GM18951 (cell line): Measurements from ENCODE around the gene CEACAM19.
"Not testable (repeated sequence)": the region's sequence is repeated elsewhere in the genome, so short reads cannot be mapped to it uniquely, and the experiment has no call there.

Source experiments
- POLR2A ChIP-seq: IDR thresholded peaks from 4 replicates; pipeline ENCODE4 v1.6.1; 2011; ENCODE audit warnings: mild to moderate bottlenecking; ENCODE audit not compliant: insufficient read length, insufficient read depth; ENCODE audit errors: extremely low read depth
- in situ Hi-C: fragments of 300-500 bp; cut with MboI; formaldehyde crosslinking; loops from one replicate; pipeline ENCODE4 v1.12.0; 2022; ENCODE audit warnings: low sequenced_read_pairs, mixed read lengths, inconsistent platforms; ENCODE audit not compliant: unreplicated experiment

CEACAM19 gene

DNA sequence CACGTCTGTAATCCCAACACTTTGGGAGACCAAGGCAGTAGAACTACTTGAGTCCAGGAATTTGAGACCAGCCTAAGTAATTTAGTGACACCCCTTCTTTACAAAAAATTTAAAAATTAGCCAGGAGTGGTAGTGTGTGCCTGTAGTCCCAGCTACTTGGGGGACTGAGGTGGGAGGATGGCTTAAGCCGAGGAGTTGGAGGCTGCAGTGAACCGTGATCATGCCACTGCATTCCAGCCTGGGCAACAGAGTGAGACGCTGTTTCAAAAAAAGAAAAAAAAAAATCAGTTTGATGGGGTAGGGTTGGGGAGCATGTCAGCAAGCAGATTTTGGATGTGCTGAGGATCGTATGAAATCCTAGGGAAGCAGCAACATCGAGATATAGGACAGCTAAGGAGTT lies 4.2 kb downstream of the CEACAM19 start:
- in situ Hi-C loops, result no loop called here
- no peak for TF ChIP-seq POLR2A

DNA sequence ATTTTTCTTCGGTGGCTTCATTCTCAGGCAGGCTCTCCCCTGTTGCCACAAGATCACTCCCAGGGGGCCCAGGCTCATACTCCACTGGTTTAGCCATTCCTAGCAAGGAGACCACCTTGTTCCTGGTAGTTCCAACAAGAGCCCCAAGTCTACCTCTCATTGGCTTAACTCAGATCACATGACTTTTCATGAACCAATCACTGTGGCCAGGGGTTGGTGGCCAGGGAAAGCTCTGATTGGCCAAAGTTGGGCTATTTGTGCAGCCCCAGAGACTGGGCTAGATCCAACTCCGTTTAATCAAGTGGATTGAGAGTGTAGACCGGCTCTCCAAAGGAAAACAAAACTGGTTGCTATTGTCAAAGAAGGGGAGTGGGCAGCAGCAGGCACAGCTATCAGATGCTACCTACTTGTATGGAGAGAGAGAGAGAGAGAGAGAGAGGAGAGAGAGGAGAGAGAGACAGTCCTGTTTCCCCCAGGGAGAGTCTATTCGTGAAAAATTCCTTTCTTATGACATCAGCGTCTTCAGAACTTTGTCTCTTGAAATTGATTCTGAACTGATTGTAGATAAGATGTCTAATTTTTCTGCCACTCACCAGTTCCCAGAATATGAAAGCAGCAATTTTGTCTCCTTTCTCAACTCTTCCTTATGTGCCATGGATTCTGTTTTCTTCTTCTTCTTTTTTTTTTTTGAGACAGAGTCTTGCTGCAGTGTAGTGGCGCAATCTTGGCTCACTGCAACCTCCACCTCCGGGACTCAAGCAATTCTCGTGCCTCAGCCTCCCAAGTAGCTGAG lies 5.9 kb downstream of the CEACAM19 start:
- TF ChIP-seq POLR2A, result no peak
- in situ Hi-C loops, result no loop called here

DNA sequence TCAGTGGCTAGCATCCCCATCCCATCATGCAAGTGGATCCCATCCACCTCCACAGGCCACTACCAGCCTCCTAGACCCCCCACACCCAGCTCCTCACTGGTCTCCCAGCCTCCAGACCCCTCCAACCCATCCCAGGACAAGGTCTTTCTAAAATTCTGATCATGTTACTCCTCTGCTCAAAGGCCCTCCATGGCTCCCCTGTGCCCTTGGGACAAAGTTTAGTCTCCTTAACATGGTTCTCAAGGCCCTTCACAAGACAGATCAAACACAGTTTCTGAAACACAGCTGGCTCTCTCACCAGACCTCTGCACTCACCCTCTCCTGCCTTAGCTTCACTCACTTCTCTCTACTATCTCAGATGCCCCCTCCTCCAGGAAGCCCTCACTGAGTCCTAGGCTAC lies 9.3 kb downstream of the CEACAM19 start:
- no peak for TF ChIP-seq POLR2A
- in situ Hi-C loops, result no loop called here

DNA sequence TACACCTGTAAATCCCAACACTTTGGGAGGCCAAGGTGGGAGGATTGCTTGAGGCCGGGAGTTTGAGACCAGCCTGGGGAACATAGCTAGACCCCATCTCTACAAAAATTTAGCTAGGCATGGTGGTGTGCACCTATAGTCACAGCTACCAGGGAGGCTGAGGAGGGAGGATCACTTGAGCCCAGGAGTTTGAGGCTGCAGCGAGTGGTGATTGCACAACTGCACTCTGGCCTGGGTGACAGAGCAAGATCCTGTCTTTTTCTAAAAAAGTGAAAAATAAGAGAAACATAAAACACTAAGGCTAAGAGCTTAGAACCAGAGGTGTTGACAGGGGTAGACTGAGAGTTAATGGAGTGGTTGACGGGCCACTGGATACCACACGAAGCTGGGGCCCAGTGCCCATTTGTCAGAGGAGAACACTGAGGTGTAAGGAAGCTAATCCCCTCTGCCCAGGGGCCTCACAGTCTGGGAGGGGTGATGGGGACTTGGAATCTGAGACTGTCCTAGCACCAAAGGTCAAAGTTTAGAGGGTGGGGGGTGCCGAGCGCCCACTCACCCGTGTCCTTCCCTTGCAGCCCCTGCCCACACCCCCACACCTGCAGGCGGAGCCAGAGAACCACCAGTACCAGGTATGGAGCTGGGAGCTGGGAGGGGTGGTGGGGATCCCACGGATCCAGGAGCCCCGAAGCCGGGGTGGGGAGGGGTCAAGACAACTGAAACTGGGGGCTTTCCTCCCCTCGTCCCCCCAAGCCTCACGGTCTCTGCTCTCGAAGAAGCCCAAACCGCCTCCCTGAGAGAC lies 10.9 kb downstream of the CEACAM19 start:
- no peak for TF ChIP-seq POLR2A
- in situ Hi-C loops, result no loop called here

DNA sequence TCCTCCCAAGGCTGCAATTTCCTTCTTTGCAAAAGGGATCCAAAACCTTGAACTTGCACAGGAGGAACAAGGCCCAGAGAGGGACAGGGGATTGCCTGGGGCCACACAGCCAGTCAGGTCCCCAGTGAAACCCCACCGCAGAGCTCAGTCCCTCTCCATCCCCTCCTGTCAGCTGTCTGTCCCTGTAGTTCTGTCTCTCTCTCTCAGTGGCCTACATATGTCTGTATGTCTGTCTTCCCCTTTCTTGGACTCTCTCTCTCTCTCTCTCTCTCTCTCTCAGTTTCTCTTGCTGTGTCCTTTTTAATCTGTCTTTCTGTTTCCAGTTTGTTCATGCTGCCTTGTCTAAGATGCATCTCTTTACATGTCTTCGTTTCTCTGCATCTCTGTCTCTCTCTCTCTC lies 11.5 kb downstream of the CEACAM19 start:
- in situ Hi-C loops, result no loop called here
- TF ChIP-seq POLR2A, result no peak

DNA sequence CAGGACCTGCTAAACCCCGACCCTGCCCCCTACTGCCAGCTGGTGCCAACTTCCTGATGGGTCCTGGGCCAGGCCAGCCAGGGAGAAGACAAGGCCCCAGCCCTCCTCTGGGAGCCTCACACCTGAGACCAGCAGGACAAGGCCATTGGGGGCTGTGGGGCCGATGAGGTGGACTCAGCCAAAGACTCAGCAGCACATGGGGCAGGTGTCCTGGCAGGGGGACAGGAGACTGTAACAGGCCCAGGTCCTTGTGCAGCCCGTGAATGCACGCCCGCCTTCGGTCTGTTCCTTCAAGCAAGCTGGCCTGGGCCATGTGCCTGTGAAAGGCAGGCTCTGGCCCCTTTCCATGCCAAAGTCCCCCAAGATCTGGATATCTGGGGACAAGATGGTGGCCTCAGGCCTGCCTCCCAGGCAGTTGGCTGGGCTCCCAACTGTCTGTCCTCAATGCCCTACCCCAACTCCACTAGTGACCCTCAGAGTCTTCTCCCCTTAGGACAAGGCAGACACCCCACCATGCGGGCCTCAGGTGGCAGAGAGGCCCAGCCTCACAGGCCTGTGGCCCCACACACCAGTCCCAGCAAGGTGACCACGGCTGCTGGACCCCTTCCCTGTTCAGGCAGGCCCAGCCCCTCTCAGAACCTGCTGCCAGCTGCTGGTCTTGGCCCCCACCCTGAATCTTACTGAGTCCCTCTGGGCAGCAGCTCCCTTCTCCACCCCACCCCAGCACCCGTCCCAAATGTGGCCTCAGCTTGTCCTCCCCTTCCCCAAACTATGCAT lies 12.3 kb downstream of the CEACAM19 start:
- no peak for TF ChIP-seq POLR2A
- in situ Hi-C loops, result no loop called here

GRCh38 chr19:44684396-44684795 lies 13.1 kb downstream of the CEACAM19 start:
- in situ Hi-C loops, result not testable (repeated sequence)

DNA sequence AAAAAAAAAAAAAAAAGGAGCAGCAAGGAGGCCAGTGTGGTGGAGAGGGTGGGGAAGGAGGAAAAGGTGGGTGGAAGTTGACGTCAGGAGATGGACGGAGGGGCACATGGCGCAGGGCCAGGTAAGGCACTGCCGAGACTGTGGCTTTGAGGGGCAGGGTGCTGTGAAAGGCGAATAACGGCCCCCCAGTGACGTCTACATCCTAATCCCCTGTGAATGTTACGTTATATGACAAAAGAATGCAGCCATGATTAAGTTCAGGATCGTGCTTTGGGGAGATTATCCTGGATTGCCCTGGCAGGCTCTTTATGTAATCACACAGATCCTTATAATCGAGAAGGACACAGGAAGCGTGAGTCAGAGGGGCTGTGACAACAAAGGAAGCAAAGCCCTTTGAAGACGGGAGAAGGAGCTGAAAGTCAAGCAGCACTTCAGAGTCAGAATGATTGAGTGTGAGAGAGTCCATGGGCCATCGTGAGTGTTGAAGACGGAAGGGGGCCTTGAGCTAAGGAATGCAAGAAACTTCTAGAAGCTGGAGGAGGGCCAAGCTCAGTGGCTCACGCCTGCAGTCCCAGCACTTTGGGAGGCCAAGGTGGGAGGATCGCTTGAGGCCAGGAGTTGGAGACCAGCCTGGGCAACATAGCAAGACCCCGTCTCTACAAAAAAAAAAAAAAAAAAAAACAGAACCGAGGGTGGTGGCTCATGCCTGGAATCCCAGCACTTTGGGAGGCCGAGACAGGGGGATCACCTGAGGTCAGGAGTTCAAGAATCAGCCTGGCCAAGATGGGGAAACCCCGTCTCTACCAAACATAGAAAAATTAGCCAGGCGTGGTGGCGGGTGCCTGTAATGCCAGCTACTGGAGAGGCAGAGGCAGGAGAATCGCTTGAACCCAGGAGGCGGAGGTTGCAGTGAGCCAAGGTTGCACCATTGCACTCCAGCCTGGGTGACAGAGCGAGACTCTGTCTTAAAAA lies 13.9 kb downstream of the CEACAM19 start:
- no peak for TF ChIP-seq POLR2A
- in situ Hi-C loops, result no loop called here

GRCh38 chr19:44685877-44686276 lies 14.6 kb downstream of the CEACAM19 start:
- in situ Hi-C loops, result no loop called here
- TF ChIP-seq POLR2A, result no peak

DNA sequence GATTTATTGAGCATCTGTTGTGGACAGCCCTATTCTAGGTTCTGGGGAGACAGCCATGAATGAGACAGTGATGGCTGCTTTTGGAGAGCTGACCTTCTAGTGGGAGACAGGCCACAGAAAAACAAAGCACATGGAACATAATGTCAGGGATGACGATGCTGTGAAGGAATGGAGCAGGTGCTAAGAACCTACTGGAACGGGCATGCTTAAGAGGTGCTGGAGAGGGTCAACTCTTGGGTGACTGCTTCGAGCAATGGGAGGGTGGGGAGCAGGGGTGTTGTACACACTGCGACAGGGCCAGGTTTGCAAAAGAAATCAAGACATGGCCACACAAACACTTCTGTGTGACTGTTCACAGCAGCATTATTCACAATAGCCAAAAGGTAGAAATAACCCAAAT lies 15.6 kb downstream of the CEACAM19 start:
- in situ Hi-C loops, result no loop called here
- no peak for TF ChIP-seq POLR2A

GRCh38 chr19:44687888-44688287 lies 16.6 kb downstream of the CEACAM19 start:
- in situ Hi-C loops, result no loop called here
- TF ChIP-seq POLR2A, result no peak

DNA sequence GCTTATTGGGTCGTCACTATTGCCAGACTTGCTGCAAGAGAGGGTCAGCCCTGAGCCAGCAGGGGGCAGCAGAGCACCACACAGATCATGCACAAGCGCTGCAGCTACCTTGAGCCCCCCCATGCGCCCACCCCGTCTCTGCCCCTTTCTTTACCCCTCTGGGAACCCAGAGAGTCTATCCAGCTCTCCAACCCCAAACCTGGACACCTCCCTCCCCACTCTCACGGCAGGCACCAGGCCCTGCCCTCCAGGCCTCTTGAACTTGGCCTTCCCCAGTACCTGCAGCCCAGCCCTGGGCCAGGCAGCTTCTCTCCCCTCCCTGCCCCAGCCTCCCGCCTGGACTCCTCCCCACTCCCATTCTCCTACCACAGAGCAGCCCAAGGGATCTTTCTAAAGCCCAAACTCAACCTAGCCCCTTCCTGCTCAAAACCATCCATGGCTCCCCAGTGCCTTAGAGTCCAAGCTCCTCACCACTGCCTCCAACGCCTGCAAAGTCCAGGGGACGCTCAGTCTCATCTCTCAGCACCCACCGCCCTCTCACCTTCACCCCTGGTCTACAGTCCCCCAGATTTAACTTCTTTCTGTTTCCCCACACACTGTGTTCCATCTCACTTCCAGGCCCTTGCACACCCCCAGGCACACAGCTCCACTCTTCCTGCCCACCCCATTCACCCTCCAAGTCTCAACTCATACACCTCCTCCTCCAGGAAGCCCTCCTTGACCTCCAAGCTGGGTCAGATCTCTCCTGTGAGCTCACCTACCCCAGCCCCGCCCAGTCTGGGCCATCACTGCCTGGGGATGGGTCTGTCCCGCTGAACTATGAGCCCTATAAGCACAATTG lies 18.2 kb downstream of the CEACAM19 start:
- in situ Hi-C loops, result no loop called here
- TF ChIP-seq POLR2A, result no peak
